GM12801 (cell line): ENCODE data around the gene TVP23C.
"Not testable (repeated sequence)": the region's sequence is repeated elsewhere in the genome, so short reads cannot be mapped to it uniquely, and the experiment has no call there.

Experiments
- CTCF ChIP-seq: IDR thresholded peaks from one replicate; pipeline ENCODE4 v1.5.1; 2011; ENCODE audit warnings: control low read depth; ENCODE audit not compliant: insufficient read length; ENCODE audit errors: extremely low read depth

TVP23C gene

GRCh38 chr17:15563375-15563857 lies at the start of gene TVP23C:
TVP23C (minus strand) TSS chr17:15563483; CDS start chr17:15563448, 35 bp downstream.
- TF ChIP-seq CTCF, result not testable (repeated sequence)

GRCh38 chr17:15516150-15516549 lies 47.1 kb downstream of the TVP23C start:
- no peak for TF ChIP-seq CTCF

GRCh38 chr17:15514469-15514868 lies 48.8 kb downstream of the TVP23C start:
- no peak for TF ChIP-seq CTCF

DNA sequence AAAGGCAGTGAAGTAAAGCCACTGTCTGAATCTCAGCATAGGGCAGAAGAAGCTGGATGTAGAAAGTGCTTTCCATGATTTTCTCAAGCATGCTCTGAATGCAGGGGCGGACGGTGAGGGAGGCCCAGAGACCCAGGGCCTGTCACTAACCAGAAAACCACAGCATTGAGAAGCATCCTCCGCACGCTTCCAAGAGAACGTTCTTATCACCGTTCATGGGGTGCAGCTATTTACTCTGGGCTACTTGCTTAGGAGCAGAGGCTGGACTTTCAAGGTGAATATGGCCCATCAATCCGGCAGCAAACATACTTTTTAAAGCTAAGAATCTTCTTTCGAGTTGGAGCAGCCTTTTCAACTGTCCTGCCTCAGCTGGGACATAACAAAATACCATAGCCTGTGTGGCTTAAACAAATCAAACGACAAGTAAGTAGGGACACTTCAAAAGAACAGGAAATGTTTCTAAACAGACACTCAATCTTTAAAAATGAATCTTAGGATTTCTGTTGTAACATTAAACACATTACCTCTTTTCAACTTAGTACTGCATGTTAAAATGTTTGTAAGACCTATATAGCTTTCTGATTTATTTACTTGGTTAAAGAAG lies 49.3 kb downstream of the TVP23C start:
- no peak for TF ChIP-seq CTCF

- no peak for TF ChIP-seq CTCF
Observed at GRCh38 chr17:15513058-15513791, 50.1 kb downstream of the TVP23C start.

DNA sequence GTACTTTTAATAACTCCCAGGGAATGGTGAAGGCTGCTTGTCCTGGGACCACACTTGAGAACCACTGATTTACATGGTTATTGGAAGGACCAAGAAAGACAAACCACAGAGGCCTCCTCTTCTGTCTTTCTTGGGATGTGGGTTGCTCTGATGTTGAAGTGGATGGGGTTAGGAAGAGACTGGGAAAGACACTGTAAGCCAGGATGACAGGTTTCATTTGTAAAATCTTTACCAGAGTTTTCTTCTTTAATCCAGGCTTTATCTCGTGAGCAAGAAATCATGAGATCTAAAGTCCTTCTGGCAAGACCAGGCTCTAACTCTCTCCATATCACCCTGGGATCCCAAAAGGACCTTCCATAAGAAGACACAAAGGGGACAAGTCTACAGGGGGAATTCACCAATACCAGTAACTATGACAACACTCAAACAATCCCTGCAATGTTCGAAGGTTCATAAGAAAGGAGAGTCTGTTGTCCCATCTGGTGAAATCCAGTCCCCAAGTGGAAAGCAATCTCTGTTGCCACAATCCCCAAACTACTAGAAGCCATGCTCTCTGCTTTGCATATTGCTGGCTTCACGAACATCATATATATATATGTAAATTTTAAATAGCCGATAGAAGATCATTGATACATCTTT lies 51.1 kb downstream of the TVP23C start:
- no peak for TF ChIP-seq CTCF

GRCh38 chr17:15511142-15511541 lies 52.1 kb downstream of the TVP23C start:
- TF ChIP-seq CTCF, result no peak
